ENCODE data around the gene HSPA6.

GRCh38 chr1:161492827-161493226 is 31.5 kb upstream of the HSPA6 start:
- no peak for TF ChIP-seq CTCF (IDR thresholded peaks at IDR 0.05; ENCODE audit: low read depth, low read length)
- TF ChIP-seq EZH2phosphoT487 (IDR thresholded peaks at IDR 0.05; ENCODE audit: low read depth) = no peak
